Peyer's patch (tissue), 4 donors: ENCODE measurements around the gene WWTR1.

ENCODE experiments used
- POLR2A ChIP-seq, 2 donors: fragments of 450-650 bp; IDR thresholded peaks; one replicate each; pipeline ENCODE4 v1.5.1; 2017; ENCODE audit warnings: antibody characterized with exemption in 2 of 2, mild to moderate bottlenecking in 2 of 2, moderate library complexity in 2 of 2
- TF ChIP-seq, protein P1 (sequence below), 6 experiments: fragments of 450-650 bp in 4 of 6; fragments of 200-600 bp in 2 of 6; sonication (generic) in 1 of 6; IDR thresholded peaks; one replicate each; pipeline ENCODE4 v1.5.1; 2017 to 2019; ENCODE audit warnings: antibody characterized with exemption in 6 of 6, mild to moderate bottlenecking in 3 of 6, moderate library complexity in 1 of 6

DNA sequence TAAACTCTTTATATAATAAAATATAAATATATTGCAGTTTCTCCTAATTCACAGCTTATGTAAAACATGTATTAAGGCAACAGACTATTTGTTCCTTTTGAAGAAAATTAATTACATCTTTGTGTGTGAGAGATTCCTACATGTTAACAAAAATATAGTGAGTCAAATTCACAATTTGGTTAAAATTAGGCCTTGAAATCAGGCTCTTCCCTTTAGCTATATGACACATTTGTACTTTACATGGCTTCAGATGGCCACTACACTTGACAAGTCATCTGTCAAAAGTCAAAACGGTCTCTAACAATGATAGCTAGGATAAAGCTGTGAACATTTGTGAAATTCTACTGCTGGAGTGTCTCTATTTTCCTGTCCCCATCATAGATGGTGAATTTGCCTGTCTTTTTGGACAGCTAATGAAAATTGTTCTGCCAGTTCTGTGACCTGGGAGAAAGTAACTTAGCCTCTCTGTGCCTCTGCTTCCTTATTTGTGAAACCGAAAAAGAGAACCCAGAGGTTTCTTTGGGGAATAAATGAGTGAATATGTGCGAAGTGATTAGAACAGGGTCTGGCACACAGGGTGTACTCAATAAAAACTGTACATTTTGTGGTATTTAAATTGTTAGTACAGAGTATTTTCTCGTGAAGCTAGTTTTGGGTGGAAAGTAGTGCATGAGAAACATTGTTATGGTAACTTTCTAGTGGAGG lies 159.7 kb downstream of the WWTR1 start:
- TF ChIP-seq POLR2A (IDR thresholded peaks at IDR 0.05), result no peak
- TF ChIP-seq, protein P1, sequence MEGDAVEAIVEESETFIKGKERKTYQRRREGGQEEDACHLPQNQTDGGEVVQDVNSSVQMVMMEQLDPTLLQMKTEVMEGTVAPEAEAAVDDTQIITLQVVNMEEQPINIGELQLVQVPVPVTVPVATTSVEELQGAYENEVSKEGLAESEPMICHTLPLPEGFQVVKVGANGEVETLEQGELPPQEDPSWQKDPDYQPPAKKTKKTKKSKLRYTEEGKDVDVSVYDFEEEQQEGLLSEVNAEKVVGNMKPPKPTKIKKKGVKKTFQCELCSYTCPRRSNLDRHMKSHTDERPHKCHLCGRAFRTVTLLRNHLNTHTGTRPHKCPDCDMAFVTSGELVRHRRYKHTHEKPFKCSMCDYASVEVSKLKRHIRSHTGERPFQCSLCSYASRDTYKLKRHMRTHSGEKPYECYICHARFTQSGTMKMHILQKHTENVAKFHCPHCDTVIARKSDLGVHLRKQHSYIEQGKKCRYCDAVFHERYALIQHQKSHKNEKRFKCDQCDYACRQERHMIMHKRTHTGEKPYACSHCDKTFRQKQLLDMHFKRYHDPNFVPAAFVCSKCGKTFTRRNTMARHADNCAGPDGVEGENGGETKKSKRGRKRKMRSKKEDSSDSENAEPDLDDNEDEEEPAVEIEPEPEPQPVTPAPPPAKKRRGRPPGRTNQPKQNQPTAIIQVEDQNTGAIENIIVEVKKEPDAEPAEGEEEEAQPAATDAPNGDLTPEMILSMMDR (IDR thresholded peaks at IDR 0.05), result no peak
